ENCODE results near the gene RPH3AL. TPM values are rescaled to one million over a fixed set of nuclear protein-coding genes. Genes with fewer than 3 reads are reported as not detected.
A peak's percentile ranks its signal among the peaks of the same experiment; 100 is the strongest.

The RPH3AL gene
- total RNA-seq, 1 experiment from 2014 or later, result 3.0 TPM

GRCh38 chr17:337866-338265, 14.7 kb downstream of the RPH3AL start:
- no peaks in the 10 kb centered on the region; the same call in 1 of the 2 replicates for H3K4me1 ChIP-seq (ENCODE audit: insufficient read depth, low read length)
- no peaks in the 10 kb centered on the region for H3K9me3 ChIP-seq (ENCODE audit: control insufficient read depth, low read depth, low read length)
- H3K79me1 ChIP-seq (ENCODE audit: insufficient read depth, low read depth, low read length, poor library complexity, severe bottlenecking), result no peaks in the 10 kb centered on the region
- H3K36me3 Mint-ChIP-seq (ENCODE audit: insufficient read depth in 1 of 3, low read depth in 3 of 3), result no peaks in the 10 kb centered on the region; a peak in 1 of 7 replicates
- DNase-seq, result no peak
- peaks cover 16% of the 10 kb centered on the region for H3K27me3 Mint-ChIP-seq (ENCODE audit: low read depth)
- no peak overlapping the region for H2AFZ ChIP-seq (ENCODE audit: low read length)
- no peak overlapping the region for H2BK12ac ChIP-seq (ENCODE audit: insufficient read length, low read depth, low read length)
- H2BK15ac ChIP-seq (ENCODE audit: low read depth, low read length), result no peak overlapping the region
- no peaks in the 10 kb centered on the region for H3K79me2 ChIP-seq (ENCODE audit: insufficient read depth, low read length)
- H2BK120ac ChIP-seq (ENCODE audit: low read depth, low read length, poor library complexity, severe bottlenecking), result no peak overlapping the region
- H4K5ac ChIP-seq (ENCODE audit: insufficient read length, low read depth, low read length), result no peak overlapping the region
- H3K9ac ChIP-seq (ENCODE audit: extremely low read depth, insufficient read length, low read length), result no peak overlapping the region
- H3K14ac ChIP-seq (ENCODE audit: insufficient read depth, low read length), result no peak overlapping the region
- H3K9me3 Mint-ChIP-seq, result no peaks in the 10 kb centered on the region; a peak in 1 of 5 replicates
- H3T11ph ChIP-seq (ENCODE audit: low read length), result no peak overlapping the region
- no peak overlapping the region for H3K4me2 ChIP-seq (ENCODE audit: insufficient read depth, insufficient read length, low read length)
- H3K27me3 ChIP-seq (ENCODE audit: insufficient read depth, low read length), result peaks cover 2% of the 10 kb centered on the region; the same call in 1 of the 2 replicates
- WGBS (ENCODE audit: extremely low coverage, insufficient read length, low lambda C conversion rate), result no CpG with 5 or more reads among the region's 7 CpGs
- no peak overlapping the region for H3K4me3 Mint-ChIP-seq
- no peaks in the 10 kb centered on the region for H4K20me1 ChIP-seq (ENCODE audit: control insufficient read depth, insufficient read depth, insufficient read length)
- no peak overlapping the region for H3K56ac ChIP-seq (ENCODE audit: insufficient read length, low read depth, low read length)
- H3K27ac Mint-ChIP-seq, result peak overlapping the region in 2 of 3 experiments; percentile 21 to 38; a peak in 1 of 7 replicates
- H2AK5ac ChIP-seq (ENCODE audit: insufficient read length, low read length), result no peak overlapping the region
- no peak overlapping the region for H3K27ac ChIP-seq (ENCODE audit: insufficient read length, low read depth, low read length)
- H3K4ac ChIP-seq (ENCODE audit: low read depth, low read length), result no peak overlapping the region
- no peak overlapping the region for H4K91ac ChIP-seq (ENCODE audit: insufficient read length, low read depth, low read length)
- no peak overlapping the region for H3K23ac ChIP-seq (ENCODE audit: insufficient read length, low read depth, low read length)
- TF ChIP-seq, protein P1, sequence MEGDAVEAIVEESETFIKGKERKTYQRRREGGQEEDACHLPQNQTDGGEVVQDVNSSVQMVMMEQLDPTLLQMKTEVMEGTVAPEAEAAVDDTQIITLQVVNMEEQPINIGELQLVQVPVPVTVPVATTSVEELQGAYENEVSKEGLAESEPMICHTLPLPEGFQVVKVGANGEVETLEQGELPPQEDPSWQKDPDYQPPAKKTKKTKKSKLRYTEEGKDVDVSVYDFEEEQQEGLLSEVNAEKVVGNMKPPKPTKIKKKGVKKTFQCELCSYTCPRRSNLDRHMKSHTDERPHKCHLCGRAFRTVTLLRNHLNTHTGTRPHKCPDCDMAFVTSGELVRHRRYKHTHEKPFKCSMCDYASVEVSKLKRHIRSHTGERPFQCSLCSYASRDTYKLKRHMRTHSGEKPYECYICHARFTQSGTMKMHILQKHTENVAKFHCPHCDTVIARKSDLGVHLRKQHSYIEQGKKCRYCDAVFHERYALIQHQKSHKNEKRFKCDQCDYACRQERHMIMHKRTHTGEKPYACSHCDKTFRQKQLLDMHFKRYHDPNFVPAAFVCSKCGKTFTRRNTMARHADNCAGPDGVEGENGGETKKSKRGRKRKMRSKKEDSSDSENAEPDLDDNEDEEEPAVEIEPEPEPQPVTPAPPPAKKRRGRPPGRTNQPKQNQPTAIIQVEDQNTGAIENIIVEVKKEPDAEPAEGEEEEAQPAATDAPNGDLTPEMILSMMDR (conservative IDR thresholded peaks at IDR 0.05), result no peak
- H3K23me2 ChIP-seq (ENCODE audit: insufficient read length, low read depth, low read length, poor library complexity, severe bottlenecking), result no peaks in the 10 kb centered on the region
- no peak overlapping the region for H2BK20ac ChIP-seq (ENCODE audit: low read depth, low read length, poor library complexity, severe bottlenecking)
- no peak overlapping the region for H2BK5ac ChIP-seq (ENCODE audit: insufficient read length, low read length)
- no peak overlapping the region for H4K8ac ChIP-seq (replicated peaks; ENCODE audit: insufficient read length, low read depth, low read length)
- no peak overlapping the region for H3K18ac ChIP-seq (ENCODE audit: insufficient read length, low read depth, low read length)
- H3K4me1 Mint-ChIP-seq, result peaks cover 29 to 38% of the 10 kb centered on the region in 2 experiments

Measured in H9 (cell line).